GM12878 (cell line): ENCODE data around the gene PLIN3. TPM values are rescaled to one million over a fixed set of nuclear protein-coding genes. Genes with fewer than 3 reads are reported as not detected.

ENCODE experiments used
- DPF2 ChIP-seq: fragments of 450-650 bp; IDR thresholded peaks from 2 replicates; pipeline ENCODE4 v1.6.1; 2017; ENCODE audit warnings: mild to moderate bottlenecking
- GABPA ChIP-seq: IDR thresholded peaks from 2 replicates; pipeline ENCODE4 v1.6.1; 2014; ENCODE audit warnings: antibody characterized with exemption, low read depth, mild to moderate bottlenecking, inconsistent platforms
- IKZF1 ChIP-seq: fragments of 450-650 bp; conservative IDR thresholded peaks from 2 replicates; pipeline ENCODE4 v1.6.1; 2017; ENCODE audit warnings: antibody characterized with exemption, mild to moderate bottlenecking
- KLF5 ChIP-seq: fragments of 450-650 bp; IDR thresholded peaks from 2 replicates; pipeline ENCODE4 v1.6.1; 2014; ENCODE audit warnings: mild to moderate bottlenecking; ENCODE audit not compliant: partially characterized antibody
- NR2C2 ChIP-seq: IDR thresholded peaks from 2 replicates; pipeline ENCODE4 v1.6.1; 2011; ENCODE audit warnings: borderline replicate concordance, low read depth; ENCODE audit not compliant: control insufficient read depth, insufficient read length
- POLR2AphosphoS5 ChIP-seq: IDR thresholded peaks from 2 replicates; pipeline ENCODE4 v1.6.1; 2011; ENCODE audit warnings: mild to moderate bottlenecking, low read length, inconsistent platforms
- SMC3 ChIP-seq: IDR thresholded peaks from 2 replicates; pipeline ENCODE4 v1.6.1; 2011; ENCODE audit warnings: low read length, improper control_type of control experiment, borderline replicate concordance
- SPI1 ChIP-seq: IDR thresholded peaks from 2 replicates; pipeline ENCODE4 v1.6.1; 2011; ENCODE audit warnings: low read depth, mild to moderate bottlenecking, low read length, moderate library complexity, borderline replicate concordance; ENCODE audit not compliant: insufficient read depth
- SRF ChIP-seq, 2 experiments: IDR thresholded peaks; 2 replicates each; pipeline ENCODE4 v1.6.1; 2011; ENCODE audit warnings: low read depth in 2 of 2, low read length in 2 of 2, mild to moderate bottlenecking in 1 of 2, moderate library complexity in 1 of 2
- STAT3 ChIP-seq: IDR thresholded peaks from 2 replicates; pipeline ENCODE4 v1.6.1; 2011; ENCODE audit warnings: low read depth, low read length, improper control_type of control experiment
- TCF12 ChIP-seq: IDR thresholded peaks from 2 replicates; pipeline ENCODE4 v1.6.1; 2011; ENCODE audit warnings: low read depth, mild to moderate bottlenecking, low read length
- YY1 ChIP-seq: IDR thresholded peaks from 2 replicates; pipeline ENCODE4 v1.6.1; 2011; ENCODE audit warnings: low read depth, mild to moderate bottlenecking, low read length
- ZNF622 ChIP-seq: fragments of 450-650 bp; IDR thresholded peaks from 2 replicates; pipeline ENCODE4 v1.6.1; 2017; ENCODE audit warnings: mild to moderate bottlenecking, inconsistent platforms
- polyA plus RNA-seq, 11 experiments: library from polyadenylated mRNA; depleted of rRNA in 4 of 11; unstranded in 6 of 11; stranded (reverse) in 5 of 11; fragments of >200 nt; fragmentation: Nextera tagmentation in 4 of 11; fragmentation: Illumina TruSeq in 1 of 11; extraction: Ambion mirVana in 4 of 11; extraction: Trizol in 1 of 11; gene quantifications; 1 replicate in 1 of 11; 2 replicates in 10 of 11; pipeline versions ENCODE4 v1.2.1 to v1.2.3, GENCODE V29; 2011 to 2016; ENCODE audit warnings: inconsistent platforms in 2 of 11, missing spikeins in 2 of 11, low read depth in 1 of 11
- total RNA-seq, 4 experiments: library from RNA; depleted of rRNA in 3 of 4; stranded (reverse); fragments of >200 nt in 3 of 4; fragmentation: Illumina TruSeq in 1 of 4; extraction: Trizol in 1 of 4; gene quantifications; 2 replicates each; pipeline versions ENCODE4 v1.2.1 to v1.2.3, GENCODE V29; 2013 to 2021
- TF ChIP-seq, protein P1 (sequence below): fragments of 450-650 bp; formaldehyde crosslinking; IDR thresholded peaks from 2 replicates; pipeline ENCODE4 v1.5.0; 2022; ENCODE audit warnings: mild to moderate bottlenecking, missing genetic modification characterization
- TF ChIP-seq, protein P2 (sequence below): IDR thresholded peaks from 2 replicates; pipeline ENCODE4 v1.6.1; 2012; ENCODE audit warnings: low read depth, low read length, improper control_type of control experiment
- TF ChIP-seq, protein P3 (sequence below): IDR thresholded peaks from 2 replicates; pipeline ENCODE4 v1.6.1; 2011; ENCODE audit warnings: borderline replicate concordance, low read depth, mild to moderate bottlenecking, moderate library complexity, low read length; ENCODE audit not compliant: insufficient read depth, poor library complexity, severe bottlenecking
- TF ChIP-seq, protein P4 (sequence below): fragments of 450-650 bp; IDR thresholded peaks from 2 replicates; pipeline ENCODE4 v1.6.1; 2016; ENCODE audit warnings: mild to moderate bottlenecking
- TF ChIP-seq, protein P5 (sequence below): fragments of 450-650 bp; IDR thresholded peaks from 2 replicates; pipeline ENCODE4 v1.6.1; 2016; ENCODE audit warnings: mild to moderate bottlenecking, moderate library complexity, borderline replicate concordance

The PLIN3 gene
- total and polyA plus RNA-seq, 10 of the 15 experiments (the other 5 are each of a cell fraction or from before 2014, with no cell fraction given) = 7.7 to 71.4 (median 66.8) TPM

DNA sequence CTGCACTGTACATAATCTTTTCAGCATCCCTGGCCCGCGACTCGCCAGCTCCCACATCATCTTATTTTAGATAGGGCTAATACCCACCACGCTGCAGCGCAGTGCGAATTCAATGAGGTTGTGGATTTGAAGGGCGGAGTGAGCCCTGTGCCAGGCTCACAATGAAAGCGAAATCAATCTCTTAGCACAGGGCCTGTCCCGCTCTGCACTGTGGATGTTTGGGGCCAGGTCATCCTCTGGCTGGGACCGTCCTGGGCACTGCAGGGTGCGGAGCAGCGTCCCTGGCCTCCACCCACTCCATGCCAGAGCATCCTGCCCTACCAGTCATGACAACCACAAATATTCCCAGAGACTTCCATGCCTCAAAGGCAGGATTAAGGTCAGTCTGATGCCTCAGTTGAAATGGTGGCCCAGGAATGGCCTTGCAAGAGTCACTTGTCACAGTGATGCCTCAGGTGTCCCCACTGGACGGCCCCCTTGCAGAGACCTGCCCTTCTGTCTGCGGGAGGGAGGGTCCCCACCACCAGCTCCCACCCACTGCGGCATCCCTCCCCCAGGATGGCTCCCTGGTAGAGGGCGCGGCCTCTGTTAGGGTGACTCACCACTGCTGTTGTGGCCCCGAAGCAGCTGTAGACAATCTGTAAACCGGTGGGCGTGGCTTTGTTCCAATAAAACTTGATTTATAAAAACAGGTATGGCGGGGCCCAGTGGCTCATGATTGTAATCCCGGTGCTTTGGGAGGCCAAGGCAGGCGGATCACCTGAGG, 47.5 kb upstream of the PLIN3 start (continued):
- TF ChIP-seq, protein P1, sequence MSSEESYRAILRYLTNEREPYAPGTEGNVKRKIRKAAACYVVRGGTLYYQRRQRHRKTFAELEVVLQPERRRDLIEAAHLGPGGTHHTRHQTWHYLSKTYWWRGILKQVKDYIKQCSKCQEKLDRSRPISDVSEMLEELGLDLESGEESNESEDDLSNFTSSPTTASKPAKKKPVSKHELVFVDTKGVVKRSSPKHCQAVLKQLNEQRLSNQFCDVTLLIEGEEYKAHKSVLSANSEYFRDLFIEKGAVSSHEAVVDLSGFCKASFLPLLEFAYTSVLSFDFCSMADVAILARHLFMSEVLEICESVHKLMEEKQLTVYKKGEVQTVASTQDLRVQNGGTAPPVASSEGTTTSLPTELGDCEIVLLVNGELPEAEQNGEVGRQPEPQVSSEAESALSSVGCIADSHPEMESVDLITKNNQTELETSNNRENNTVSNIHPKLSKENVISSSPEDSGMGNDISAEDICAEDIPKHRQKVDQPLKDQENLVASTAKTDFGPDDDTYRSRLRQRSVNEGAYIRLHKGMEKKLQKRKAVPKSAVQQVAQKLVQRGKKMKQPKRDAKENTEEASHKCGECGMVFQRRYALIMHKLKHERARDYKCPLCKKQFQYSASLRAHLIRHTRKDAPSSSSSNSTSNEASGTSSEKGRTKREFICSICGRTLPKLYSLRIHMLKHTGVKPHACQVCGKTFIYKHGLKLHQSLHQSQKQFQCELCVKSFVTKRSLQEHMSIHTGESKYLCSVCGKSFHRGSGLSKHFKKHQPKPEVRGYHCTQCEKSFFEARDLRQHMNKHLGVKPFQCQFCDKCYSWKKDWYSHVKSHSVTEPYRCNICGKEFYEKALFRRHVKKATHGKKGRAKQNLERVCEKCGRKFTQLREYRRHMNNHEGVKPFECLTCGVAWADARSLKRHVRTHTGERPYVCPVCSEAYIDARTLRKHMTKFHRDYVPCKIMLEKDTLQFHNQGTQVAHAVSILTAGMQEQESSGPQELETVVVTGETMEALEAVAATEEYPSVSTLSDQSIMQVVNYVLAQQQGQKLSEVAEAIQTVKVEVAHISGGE (CRISPR knock-in tag) = no peak
- TF ChIP-seq, protein P2, sequence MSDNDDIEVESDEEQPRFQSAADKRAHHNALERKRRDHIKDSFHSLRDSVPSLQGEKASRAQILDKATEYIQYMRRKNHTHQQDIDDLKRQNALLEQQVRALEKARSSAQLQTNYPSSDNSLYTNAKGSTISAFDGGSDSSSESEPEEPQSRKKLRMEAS = no peak
- TF ChIP-seq SPI1 = no peak
- TF ChIP-seq SMC3 = no peak
- no peak for TF ChIP-seq POLR2AphosphoS5
- TF ChIP-seq YY1 = 0 out of 2 replicates have a peak, but pooled peaks have one; percentile 7
- 0 out of 2 replicates have a peak, but pooled peaks have one; percentile 40 for TF ChIP-seq TCF12
- TF ChIP-seq, protein P3, sequence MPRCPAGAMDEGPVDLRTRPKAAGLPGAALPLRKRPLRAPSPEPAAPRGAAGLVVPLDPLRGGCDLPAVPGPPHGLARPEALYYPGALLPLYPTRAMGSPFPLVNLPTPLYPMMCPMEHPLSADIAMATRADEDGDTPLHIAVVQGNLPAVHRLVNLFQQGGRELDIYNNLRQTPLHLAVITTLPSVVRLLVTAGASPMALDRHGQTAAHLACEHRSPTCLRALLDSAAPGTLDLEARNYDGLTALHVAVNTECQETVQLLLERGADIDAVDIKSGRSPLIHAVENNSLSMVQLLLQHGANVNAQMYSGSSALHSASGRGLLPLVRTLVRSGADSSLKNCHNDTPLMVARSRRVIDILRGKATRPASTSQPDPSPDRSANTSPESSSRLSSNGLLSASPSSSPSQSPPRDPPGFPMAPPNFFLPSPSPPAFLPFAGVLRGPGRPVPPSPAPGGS = no peak
- no peak for TF ChIP-seq STAT3
- TF ChIP-seq, protein P4, sequence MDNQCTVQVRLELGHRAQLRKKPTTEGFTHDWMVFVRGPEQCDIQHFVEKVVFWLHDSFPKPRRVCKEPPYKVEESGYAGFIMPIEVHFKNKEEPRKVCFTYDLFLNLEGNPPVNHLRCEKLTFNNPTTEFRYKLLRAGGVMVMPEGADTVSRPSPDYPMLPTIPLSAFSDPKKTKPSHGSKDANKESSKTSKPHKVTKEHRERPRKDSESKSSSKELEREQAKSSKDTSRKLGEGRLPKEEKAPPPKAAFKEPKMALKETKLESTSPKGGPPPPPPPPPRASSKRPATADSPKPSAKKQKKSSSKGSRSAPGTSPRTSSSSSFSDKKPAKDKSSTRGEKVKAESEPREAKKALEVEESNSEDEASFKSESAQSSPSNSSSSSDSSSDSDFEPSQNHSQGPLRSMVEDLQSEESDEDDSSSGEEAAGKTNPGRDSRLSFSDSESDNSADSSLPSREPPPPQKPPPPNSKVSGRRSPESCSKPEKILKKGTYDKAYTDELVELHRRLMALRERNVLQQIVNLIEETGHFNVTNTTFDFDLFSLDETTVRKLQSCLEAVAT = peak; percentile 66
- TF ChIP-seq, protein P5, sequence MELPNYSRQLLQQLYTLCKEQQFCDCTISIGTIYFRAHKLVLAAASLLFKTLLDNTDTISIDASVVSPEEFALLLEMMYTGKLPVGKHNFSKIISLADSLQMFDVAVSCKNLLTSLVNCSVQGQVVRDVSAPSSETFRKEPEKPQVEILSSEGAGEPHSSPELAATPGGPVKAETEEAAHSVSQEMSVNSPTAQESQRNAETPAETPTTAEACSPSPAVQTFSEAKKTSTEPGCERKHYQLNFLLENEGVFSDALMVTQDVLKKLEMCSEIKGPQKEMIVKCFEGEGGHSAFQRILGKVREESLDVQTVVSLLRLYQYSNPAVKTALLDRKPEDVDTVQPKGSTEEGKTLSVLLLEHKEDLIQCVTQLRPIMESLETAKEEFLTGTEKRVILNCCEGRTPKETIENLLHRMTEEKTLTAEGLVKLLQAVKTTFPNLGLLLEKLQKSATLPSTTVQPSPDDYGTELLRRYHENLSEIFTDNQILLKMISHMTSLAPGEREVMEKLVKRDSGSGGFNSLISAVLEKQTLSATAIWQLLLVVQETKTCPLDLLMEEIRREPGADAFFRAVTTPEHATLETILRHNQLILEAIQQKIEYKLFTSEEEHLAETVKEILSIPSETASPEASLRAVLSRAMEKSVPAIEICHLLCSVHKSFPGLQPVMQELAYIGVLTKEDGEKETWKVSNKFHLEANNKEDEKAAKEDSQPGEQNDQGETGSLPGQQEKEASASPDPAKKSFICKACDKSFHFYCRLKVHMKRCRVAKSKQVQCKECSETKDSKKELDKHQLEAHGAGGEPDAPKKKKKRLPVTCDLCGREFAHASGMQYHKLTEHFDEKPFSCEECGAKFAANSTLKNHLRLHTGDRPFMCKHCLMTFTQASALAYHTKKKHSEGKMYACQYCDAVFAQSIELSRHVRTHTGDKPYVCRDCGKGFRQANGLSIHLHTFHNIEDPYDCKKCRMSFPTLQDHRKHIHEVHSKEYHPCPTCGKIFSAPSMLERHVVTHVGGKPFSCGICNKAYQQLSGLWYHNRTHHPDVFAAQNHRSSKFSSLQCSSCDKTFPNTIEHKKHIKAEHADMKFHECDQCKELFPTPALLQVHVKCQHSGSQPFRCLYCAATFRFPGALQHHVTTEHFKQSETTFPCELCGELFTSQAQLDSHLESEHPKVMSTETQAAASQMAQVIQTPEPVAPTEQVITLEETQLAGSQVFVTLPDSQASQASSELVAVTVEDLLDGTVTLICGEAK = peak; percentile 71
- TF ChIP-seq SRF (IDR thresholded peaks at IDR 0.05; ENCODE audit: low read depth in 2 of 2, low read length in 2 of 2) = no peak
- no peak for TF ChIP-seq IKZF1
- TF ChIP-seq ZNF622 = no peak
- TF ChIP-seq GABPA = no peak
- TF ChIP-seq KLF5 = no peak
- no peak for TF ChIP-seq DPF2
- TF ChIP-seq NR2C2 = no peak
